Suprapubic skin (tissue), 4 donors: ENCODE results near the gene UGDH.
"Not testable (repeated sequence)": the region's sequence is repeated elsewhere in the genome, so short reads cannot be mapped to it uniquely, and the experiment has no call there.

Experiments used
- EP300 ChIP-seq: sonication (generic); formaldehyde crosslinking; IDR thresholded peaks from one replicate; pipeline ENCODE4 v1.6.1; 2017; ENCODE audit warnings: antibody characterized with exemption
- POLR2A ChIP-seq, 2 donors: fragments of 450-650 bp; IDR thresholded peaks; one replicate each; pipeline ENCODE4 v1.6.1; 2017; ENCODE audit warnings: antibody characterized with exemption in 2 of 2, mild to moderate bottlenecking in 2 of 2, moderate library complexity in 2 of 2
- POLR2AphosphoS5 ChIP-seq, 3 donors: sonication (generic); formaldehyde crosslinking; IDR thresholded peaks; one replicate each; pipeline ENCODE4 v1.6.1; 2017; ENCODE audit warnings: antibody characterized with exemption in 3 of 3
- TF ChIP-seq, protein P1 (sequence below), 2 donors: fragments of 200-600 bp in 1 of 2; fragments of 450-650 bp in 1 of 2; sonication (generic) in 1 of 2; IDR thresholded peaks; one replicate each; pipeline ENCODE4 v1.5.1; 2016 to 2019; ENCODE audit warnings: antibody characterized with exemption in 2 of 2, mild to moderate bottlenecking in 1 of 2, moderate library complexity in 1 of 2

DNA sequence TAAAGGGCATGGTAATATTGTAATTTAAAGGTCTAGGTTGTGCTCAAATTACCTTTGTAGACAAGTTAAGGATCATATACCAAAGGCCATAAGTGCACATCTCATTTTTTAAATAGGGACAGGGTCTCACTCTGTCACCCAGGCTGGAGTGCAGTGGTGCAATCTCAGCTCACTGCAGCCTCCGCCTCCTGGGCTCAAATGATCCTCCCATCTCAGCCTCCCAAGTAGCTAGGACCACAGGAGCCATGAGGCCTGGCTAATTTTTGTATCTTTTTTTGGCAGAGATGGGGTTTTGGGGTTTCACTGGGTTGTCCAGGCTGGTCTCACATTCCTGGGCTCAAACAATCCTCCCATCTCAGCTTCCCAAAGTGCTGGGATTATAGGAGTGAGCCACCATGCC, 13.0 kb downstream of the UGDH start:
- TF ChIP-seq, protein P1, sequence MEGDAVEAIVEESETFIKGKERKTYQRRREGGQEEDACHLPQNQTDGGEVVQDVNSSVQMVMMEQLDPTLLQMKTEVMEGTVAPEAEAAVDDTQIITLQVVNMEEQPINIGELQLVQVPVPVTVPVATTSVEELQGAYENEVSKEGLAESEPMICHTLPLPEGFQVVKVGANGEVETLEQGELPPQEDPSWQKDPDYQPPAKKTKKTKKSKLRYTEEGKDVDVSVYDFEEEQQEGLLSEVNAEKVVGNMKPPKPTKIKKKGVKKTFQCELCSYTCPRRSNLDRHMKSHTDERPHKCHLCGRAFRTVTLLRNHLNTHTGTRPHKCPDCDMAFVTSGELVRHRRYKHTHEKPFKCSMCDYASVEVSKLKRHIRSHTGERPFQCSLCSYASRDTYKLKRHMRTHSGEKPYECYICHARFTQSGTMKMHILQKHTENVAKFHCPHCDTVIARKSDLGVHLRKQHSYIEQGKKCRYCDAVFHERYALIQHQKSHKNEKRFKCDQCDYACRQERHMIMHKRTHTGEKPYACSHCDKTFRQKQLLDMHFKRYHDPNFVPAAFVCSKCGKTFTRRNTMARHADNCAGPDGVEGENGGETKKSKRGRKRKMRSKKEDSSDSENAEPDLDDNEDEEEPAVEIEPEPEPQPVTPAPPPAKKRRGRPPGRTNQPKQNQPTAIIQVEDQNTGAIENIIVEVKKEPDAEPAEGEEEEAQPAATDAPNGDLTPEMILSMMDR (IDR thresholded peaks at IDR 0.05) = not testable (repeated sequence)
- TF ChIP-seq POLR2A (IDR thresholded peaks at IDR 0.05); POLR2AphosphoS5 (IDR thresholded peaks at IDR 0.05); EP300: not testable (repeated sequence)
